Activated CD4-positive, alpha-beta T cell treated with anti-CD3 and anti-CD28 coated beads, Interleukin-10, Interleukin-2, amounts not matched to agents 100 ng/mL and 50 ng/mL, durations not matched to agents 16 hours and 8 hours (primary cell): ENCODE data around the gene CADPS2.
A peak's percentile ranks its signal among the peaks of the same experiment; 100 is the strongest.

ENCODE experiments used
- DNase-seq: peaks from one replicate; pipeline ENCODE4 v3.0.0-alpha.2; 2020

The CADPS2 gene

DNA sequence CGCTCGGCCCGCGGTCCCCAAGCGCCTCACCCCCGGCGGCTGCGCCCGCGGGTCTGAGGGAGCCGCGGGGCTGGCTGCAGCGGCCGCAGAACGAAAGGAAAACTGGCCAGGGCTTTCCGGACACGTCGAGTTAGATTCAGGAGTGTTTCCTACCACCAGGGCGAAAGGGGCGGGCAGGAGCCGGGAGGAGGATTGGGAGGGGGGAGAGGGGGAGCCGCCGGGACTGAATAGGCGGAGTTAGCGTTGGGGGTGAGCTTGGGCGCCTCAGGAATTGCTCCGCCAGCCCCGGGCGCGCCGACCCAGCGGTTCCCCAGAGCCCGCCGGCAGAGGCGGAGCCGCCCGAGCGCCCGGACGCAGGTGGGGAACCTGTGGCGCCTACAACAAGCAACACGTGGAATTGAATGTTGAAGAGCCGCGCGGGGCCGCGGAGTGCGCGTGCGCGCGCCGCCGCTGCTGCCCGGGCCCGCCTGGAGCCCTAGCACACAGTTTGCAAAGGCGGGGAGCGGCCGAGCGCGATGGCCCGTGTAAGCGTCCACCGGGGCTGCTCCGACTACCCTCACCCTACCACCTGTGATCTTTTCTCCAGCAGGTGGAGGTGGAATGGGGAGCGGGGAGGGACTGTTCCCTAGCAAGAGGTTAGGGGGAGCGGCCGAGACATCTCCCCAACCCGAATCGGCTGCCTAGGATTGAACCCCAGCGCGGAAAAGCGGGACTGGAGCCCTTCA is at the start of gene CADPS2:
TSS of gene CADPS2 (minus strand) at position 104 of the 725 bp plus-strand sequence. CDS start 123 bp downstream, outside the sequence.
- peak; percentile 42 for DNase-seq

- no peak for DNase-seq
These were observed 49.4 kb upstream of the CADPS2 start for GRCh38 chr7:122935620-122936019.

DNA sequence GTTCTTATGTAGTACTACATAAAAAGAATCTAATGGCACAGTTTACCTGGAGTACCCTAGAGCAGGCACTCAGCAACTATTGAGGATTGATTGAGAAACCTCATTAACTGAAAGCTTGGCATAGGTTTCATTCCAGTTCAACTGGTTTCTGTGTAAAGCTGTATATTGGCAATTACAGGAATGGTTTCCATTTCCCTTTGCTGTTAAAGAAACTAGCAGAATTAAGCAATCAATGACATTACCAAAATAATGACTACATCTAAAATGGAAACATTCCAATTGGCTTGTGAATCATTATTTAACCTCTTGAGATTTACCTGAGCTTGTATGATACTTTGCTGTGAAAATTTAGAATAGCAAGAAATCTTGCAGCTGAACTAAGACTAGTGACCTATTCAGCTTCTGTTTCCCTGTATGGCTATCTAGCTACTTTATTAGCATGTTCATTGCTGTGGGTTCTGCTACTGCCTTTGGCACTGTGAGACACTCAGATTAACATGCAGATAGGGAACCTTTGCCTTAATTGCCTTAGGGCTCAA is 33.5 kb upstream of the CADPS2 start:
- DNase-seq = no peak

- no peak for DNase-seq
These were observed 28.6 kb upstream of the CADPS2 start for GRCh38 chr7:122914812-122915211.

DNA sequence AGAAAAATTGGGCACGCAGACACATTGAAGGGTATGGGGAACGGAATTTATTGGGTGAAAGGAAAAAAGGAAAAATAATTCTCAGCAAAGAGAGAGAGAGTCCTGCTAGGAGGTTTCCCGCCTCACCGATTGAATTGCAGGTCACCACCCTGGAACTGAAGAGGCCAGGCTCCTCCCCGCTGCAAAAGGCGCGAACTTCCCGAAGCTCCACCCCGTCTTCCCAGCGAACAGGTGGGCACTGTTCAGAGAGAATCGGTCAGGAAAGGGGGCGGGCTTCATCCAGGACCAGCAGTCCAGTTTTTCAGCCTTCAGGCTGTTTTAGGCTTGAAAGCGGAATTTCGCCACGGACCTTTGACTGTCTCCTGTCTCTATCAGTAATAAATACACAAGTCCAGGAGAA is 27.3 kb upstream of the CADPS2 start:
- no peak for DNase-seq

DNA sequence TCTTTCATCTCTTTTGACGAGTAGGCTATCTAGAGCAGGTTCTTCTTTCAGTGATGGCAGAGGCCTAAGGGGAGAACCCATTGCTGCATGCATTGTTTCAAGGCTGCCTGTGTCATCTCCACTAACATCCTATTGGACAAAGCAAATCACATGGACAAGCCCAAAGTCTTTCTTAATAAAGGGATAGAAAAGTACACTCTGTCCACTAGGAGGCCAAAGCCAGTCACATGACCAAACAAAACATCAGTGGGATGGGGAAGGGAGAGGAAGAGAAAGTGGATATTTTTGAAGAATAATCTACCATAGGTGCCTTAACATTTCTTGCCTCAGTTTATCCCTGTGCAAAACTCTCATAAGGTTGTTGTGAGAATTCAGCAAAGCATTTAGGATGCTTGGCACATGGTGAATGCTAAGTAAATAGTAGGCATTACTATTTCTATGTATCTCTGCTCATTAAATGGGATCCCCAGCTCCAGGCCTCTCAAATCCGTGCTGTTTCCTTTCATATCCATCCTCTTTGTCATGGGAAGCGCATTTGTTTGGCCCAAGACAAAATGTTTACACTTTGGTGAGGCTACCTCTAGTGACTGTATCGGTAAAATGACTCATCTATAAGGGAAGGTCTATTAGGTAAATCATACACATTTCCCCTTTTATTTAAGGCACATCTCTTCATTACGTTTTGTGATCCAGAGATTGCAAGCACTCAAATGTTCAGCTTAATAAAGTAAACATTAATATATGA is 16.7 kb upstream of the CADPS2 start:
- DNase-seq = no peak

GRCh38 chr7:122901250-122901649 is 15.0 kb upstream of the CADPS2 start:
- no peak for DNase-seq

DNA sequence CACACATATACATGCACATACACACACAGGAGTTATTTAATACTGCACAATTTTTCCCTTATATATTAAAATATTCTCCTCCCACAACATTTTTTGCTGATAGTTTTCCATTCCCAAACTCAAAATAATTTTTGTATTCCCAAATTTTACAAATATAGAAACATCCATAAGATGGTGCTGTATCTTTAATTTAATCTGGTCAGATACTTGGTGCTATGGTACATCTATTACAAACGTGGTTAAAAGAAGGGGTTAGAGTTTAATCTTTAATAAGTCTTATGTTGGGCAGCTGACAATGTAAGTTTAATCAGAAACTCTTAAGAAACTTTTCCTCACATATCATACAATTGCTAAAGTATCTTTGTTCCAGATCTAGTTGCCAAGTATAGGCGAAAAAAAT is 10.2 kb upstream of the CADPS2 start:
- no peak for DNase-seq

DNA sequence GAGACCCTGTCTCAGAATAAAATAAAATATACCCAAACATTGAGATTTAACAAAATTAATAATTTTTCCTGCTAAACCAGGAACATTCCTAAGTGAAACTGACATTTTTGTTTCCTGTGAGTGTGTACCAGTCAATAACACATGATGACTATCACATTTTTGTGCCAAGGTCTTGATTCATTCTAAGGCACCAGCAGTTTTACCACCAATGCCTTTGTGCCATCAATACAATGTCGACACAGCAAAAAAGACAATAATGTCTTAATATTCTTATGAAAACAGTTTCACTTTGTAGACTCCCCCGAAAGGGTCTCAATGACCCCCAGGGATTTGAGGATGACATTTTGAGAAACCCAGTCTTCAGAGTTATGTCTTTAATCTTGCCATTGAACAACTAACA is 7.2 kb upstream of the CADPS2 start:
- DNase-seq = no peak

- no peak for DNase-seq
These were observed 2.9 kb upstream of the CADPS2 start for GRCh38 chr7:122889116-122889515.

DNA sequence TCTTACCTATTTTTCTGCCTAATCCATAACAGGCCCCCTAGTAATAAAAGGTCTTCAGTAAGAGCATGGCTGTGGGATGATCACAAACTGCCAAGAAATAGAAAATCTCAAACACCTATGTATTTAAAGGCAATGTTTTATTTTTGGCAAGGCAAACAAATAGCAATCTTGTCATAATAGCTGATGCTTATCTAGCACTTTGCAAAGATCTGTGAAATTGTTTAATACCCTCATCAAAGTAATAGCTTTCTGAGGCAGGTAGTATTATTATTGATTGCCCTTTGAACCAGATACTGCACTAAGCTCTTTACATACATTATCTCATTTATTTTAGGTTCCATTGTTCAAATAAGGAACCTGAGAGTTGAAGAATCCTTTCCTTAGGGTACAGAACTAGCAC is 1.6 kb upstream of the CADPS2 start:
- DNase-seq = no peak

- no peak for DNase-seq
These were observed 938 bp upstream of the CADPS2 start for GRCh38 chr7:122887198-122887597.

GRCh38 chr7:122885583-122886356 is 490 bp downstream of the CADPS2 start:
- peak; percentile 11 for DNase-seq

DNA sequence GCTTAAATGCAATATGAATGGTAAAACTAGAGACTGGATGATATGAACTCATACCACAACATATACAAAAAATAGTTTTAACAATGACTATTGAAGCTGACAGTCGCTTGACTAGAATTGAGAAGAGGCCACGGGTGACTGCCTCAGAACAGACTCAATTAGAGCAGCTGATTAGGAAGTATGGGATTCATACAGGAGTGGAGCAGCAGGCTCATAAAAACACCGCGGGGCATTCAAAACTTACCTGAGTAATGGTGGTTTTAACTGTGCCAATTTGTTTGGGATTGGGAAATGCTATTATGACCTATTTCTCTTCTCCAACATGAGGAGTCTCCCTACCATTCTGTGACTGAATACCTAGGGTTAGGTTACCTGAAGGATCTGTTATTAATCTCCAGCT is 2.1 kb downstream of the CADPS2 start:
- no peak for DNase-seq

DNA sequence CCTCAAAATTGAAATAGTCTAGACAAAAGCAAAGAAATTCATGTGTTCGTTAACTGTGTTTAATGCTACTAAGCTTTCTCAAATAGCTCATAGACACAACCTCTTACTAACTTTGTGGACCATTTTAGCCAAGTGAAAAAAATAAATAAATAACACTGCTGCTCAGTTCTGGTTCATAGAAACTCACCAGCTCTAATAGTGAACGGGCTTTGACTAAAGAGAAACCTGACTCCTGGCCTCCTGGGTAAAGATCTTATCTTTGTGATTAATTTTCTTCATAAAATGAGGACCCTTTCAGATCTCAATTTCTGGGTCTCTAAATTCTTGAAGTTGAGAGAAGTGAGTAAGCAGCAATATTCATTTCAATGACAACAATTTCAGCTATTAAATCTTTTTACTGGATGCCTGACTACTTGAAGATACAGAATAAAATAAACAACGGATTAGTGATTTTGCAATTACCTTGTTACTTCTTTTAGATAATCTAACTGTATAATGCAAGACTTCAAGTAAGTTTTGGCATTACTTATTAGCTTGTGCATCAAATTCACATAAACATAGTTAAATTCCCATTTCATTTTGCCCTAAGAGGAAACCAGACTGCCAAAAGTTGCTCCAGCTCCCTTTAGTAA is 3.1 kb downstream of the CADPS2 start:
- no peak for DNase-seq

- DNase-seq = no peak
These were observed 4.9 kb downstream of the CADPS2 start for GRCh38 chr7:122881324-122881723.

DNA sequence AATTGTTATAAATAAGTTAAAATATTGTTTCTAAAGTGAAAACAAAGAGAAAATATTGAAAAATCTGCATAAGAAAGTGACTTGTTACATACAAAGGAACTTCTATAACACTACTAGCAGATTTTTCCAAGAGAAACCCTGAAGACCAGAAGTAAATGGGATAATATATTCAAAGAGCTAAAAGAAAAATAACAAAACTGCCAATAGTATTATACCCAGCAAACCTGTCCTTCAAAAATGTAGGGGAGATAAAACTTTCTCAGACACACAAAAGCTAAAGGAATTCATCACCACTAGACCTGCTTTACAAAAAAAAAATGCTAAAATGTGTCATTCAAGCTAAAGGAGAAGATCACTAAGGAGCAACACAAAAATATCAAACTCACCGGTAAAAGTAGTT is 17.0 kb downstream of the CADPS2 start:
- no peak for DNase-seq

GRCh38 chr7:122867471-122867980 is 18.7 kb downstream of the CADPS2 start:
- DNase-seq = no peak

DNA sequence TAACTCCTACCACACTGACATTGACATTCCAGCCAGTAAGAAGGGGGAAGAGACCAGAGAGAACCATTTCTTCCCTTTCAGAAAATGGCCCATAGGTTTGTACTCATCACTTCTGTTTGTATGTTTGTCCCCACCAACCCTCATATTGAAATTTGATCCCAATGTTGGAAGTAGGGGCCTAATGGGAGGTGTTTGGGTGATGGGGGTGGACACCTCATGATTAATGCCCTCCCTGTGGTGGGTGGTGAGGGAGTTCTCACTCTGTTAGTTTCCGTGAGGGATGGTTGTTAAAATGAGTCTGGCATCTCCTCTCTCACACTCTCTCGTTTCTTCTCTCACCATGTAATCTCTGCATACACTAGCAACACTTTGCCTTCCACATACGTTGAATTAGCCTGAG is 21.4 kb downstream of the CADPS2 start:
- no peak for DNase-seq

DNA sequence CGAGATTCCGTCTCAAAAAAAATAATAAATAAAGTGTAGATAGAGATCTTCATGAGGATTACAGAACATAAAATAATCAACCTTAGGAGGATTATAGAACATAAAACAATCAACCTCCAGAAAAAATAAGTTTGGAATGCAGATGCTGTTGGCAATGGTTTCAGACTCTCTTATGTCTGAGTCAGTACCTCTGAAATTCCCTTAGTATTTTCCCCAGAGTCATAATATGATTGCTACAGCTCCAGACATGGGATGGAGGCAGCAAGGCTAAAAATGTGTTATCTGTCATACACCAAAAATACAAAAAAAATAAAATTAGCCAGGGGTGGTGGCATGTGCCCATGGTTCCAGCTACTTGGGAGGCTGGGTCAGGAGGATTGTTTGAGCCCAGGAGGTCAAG is 22.2 kb downstream of the CADPS2 start:
- DNase-seq = no peak

- no peak for DNase-seq
These were observed 27.9 kb downstream of the CADPS2 start for GRCh38 chr7:122858320-122858719.

DNA sequence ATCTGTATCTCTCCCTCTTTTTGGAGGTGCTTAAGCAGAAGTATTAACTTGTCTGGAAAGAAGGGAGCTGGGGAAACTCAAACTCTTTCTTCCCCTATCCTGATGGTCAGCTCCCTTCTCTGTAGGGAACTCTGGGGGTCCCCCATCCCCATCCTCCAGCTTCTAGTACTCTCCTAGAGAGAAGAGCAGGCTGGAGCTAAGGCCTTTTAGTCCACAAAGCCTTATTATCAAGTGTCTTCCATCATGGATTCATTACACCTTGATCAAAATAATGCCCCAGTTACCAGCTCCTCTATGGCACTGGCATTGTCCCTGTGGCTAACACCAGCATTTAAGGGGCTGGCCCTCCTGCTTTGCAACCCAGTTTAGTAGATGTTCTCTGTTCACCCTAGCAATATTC is 35.7 kb downstream of the CADPS2 start:
- no peak for DNase-seq

GRCh38 chr7:122849957-122850328 is 36.3 kb downstream of the CADPS2 start:
- no peak for DNase-seq
